Progenitor cell of endocrine pancreas (in vitro differentiated cells): ENCODE results near the gene BTRC. TPM values are rescaled to one million over a fixed set of nuclear protein-coding genes. Genes with fewer than 3 reads are reported as not detected.
A peak's percentile ranks its signal among the peaks of the same experiment; 100 is the strongest.

ENCODE experiments used
- DNase-seq: peaks from one replicate; pipeline ENCODE4 v3.0.0; 2021; ENCODE audit warnings: low spot score; ENCODE audit not compliant: unreplicated experiment
- H3K27ac Mint-ChIP-seq: 2 replicates; pipeline ENCODE4 v1.8.0; 2021; ENCODE audit warnings: mild to moderate bottlenecking, moderate library complexity, mixed read lengths
- H3K27me3 Mint-ChIP-seq: 2 replicates; pipeline ENCODE4 v1.8.0; 2021; ENCODE audit warnings: mixed read lengths
- H3K36me3 Mint-ChIP-seq: 2 replicates; pipeline ENCODE4 v1.8.0; 2022; ENCODE audit warnings: mixed read lengths; ENCODE audit not compliant: insufficient read depth
- H3K4me1 Mint-ChIP-seq: 2 replicates; pipeline ENCODE4 v1.8.0; 2021; ENCODE audit warnings: low read depth, mixed read lengths
- H3K4me3 Mint-ChIP-seq: 2 replicates; pipeline ENCODE4 v1.8.0; 2021; ENCODE audit warnings: low read depth, mild to moderate bottlenecking, moderate library complexity, mixed read lengths
- H3K9me3 Mint-ChIP-seq: 2 replicates; pipeline ENCODE4 v1.8.0; 2021; ENCODE audit warnings: low read depth, mixed read lengths
- CTCF ChIP-seq: fragments of 200-600 bp; sonication (generic); IDR thresholded peaks from one replicate; pipeline ENCODE4 v1.5.0; 2021; ENCODE audit warnings: antibody characterized with exemption, mild to moderate bottlenecking; ENCODE audit not compliant: unreplicated experiment
- total RNA-seq: library from RNA; stranded (reverse); gene quantifications from 2 replicates; pipeline ENCODE4 v1.2.1, GENCODE V29; 2021

The BTRC gene
- total RNA-seq, 1 donor from 2014 or later: 46.5 TPM

- H3K36me3 Mint-ChIP-seq: no peaks in the 10 kb centered on the region
- DNase-seq: no peak
- H3K4me1 Mint-ChIP-seq: peaks cover 13% of the 10 kb centered on the region
- peaks cover 64% of the 10 kb centered on the region for H3K27me3 Mint-ChIP-seq
- H3K9me3 Mint-ChIP-seq: peaks cover 3% of the 10 kb centered on the region
- TF ChIP-seq CTCF: no peak
- no peak overlapping the region for H3K27ac Mint-ChIP-seq
- H3K4me3 Mint-ChIP-seq: peak overlapping the region; percentile 45
Observed at GRCh38 chr10:101570428-101571270, 216.7 kb downstream of the BTRC start.

- H3K36me3 Mint-ChIP-seq: no peaks in the 10 kb centered on the region
- H3K27me3 Mint-ChIP-seq: peaks cover 58% of the 10 kb centered on the region
Observed at GRCh38 chr10:101571271-101571925, 217.4 kb downstream of the BTRC start.

GRCh38 chr10:101572126-101572525 is 218.2 kb downstream of the BTRC start:
- Mint-ChIP-seq H3K27me3 (peaks cover 53% of the 10 kb centered on the region), H3K27ac (no peak overlapping the region), H3K9me3 (peaks cover 3% of the 10 kb centered on the region), H3K36me3 (no peaks in the 10 kb centered on the region), H3K4me3 (no peak overlapping the region), H3K4me1 (peaks cover 7% of the 10 kb centered on the region)
- no peak for DNase-seq
- no peak for TF ChIP-seq CTCF

More at GRCh38 chr10:101571271-101571925, 217.4 kb downstream of the BTRC start:
- peak overlapping the region; percentile 45 for H3K4me3 Mint-ChIP-seq
- peaks cover 3% of the 10 kb centered on the region for H3K9me3 Mint-ChIP-seq
- H3K27ac Mint-ChIP-seq: no peak overlapping the region
- peaks cover 10% of the 10 kb centered on the region for H3K4me1 Mint-ChIP-seq
- DNase-seq: no peak
- no peak for TF ChIP-seq CTCF

- H3K27me3 Mint-ChIP-seq: peaks cover 47% of the 10 kb centered on the region
- H3K4me1 Mint-ChIP-seq: peaks cover 6% of the 10 kb centered on the region
- TF ChIP-seq CTCF: no peak
- H3K27ac Mint-ChIP-seq: no peak overlapping the region
- H3K36me3 Mint-ChIP-seq: no peaks in the 10 kb centered on the region
- H3K9me3 Mint-ChIP-seq: peaks cover 3% of the 10 kb centered on the region
- H3K4me3 Mint-ChIP-seq: no peak overlapping the region
- DNase-seq: no peak
Observed at GRCh38 chr10:101572785-101573184, 218.8 kb downstream of the BTRC start.

GRCh38 chr10:101573885-101574753 is 220.2 kb downstream of the BTRC start:
- Mint-ChIP-seq H3K27me3 (peaks cover 36% of the 10 kb centered on the region), H3K9me3 (peaks cover 3% of the 10 kb centered on the region), H3K4me1 (peaks cover 6% of the 10 kb centered on the region), H3K27ac (no peak overlapping the region), H3K36me3 (peaks cover 3% of the 10 kb centered on the region), H3K4me3 (no peak overlapping the region)
- no peak for DNase-seq
- no peak for TF ChIP-seq CTCF
